Mucosa of rectum (tissue), 2 donors: ENCODE results near the gene CORO2B.
"Not testable (repeated sequence)": the region's sequence is repeated elsewhere in the genome, so short reads cannot be mapped to it uniquely, and the experiment has no call there.

Source experiments
- H3K27ac ChIP-seq, 2 donors: one replicate each; pipeline ENCODE4 v1.7.0; 2013; ENCODE audit warnings: inconsistent platforms in 2 of 2, low read depth in 2 of 2, low read length in 2 of 2
- H3K27me3 ChIP-seq, 2 donors: one replicate each; pipeline ENCODE4 v1.7.0; 2013; ENCODE audit warnings: low read length in 2 of 2; ENCODE audit not compliant: control insufficient read depth in 2 of 2, insufficient read depth in 2 of 2
- H3K36me3 ChIP-seq, 2 donors: one replicate each; pipeline ENCODE4 v1.7.0; 2013; ENCODE audit warnings: low read length in 2 of 2; ENCODE audit not compliant: control insufficient read depth in 2 of 2, insufficient read depth in 2 of 2
- H3K4me1 ChIP-seq, 2 donors: one replicate each; pipeline ENCODE4 v1.7.0; 2013; ENCODE audit warnings: low read length in 2 of 2, mild to moderate bottlenecking in 1 of 2; ENCODE audit not compliant: control insufficient read depth in 2 of 2, insufficient read depth in 2 of 2
- H3K4me3 ChIP-seq, 2 donors: one replicate each; pipeline ENCODE4 v1.7.0; 2013; ENCODE audit warnings: low read length in 2 of 2
- H3K9ac ChIP-seq, 2 donors: one replicate each; pipeline ENCODE4 v1.7.0; 2013; ENCODE audit warnings: low read length in 2 of 2, low read depth in 1 of 2, mild to moderate bottlenecking in 1 of 2
- H3K9me3 ChIP-seq, 2 donors: one replicate each; pipeline ENCODE4 v1.7.0; 2013; ENCODE audit warnings: low read length in 2 of 2; ENCODE audit not compliant: control insufficient read depth in 2 of 2
- donor health status: healthy.
- donor health status: Normal muscosa, but diverticular disease.

The CORO2B gene

DNA sequence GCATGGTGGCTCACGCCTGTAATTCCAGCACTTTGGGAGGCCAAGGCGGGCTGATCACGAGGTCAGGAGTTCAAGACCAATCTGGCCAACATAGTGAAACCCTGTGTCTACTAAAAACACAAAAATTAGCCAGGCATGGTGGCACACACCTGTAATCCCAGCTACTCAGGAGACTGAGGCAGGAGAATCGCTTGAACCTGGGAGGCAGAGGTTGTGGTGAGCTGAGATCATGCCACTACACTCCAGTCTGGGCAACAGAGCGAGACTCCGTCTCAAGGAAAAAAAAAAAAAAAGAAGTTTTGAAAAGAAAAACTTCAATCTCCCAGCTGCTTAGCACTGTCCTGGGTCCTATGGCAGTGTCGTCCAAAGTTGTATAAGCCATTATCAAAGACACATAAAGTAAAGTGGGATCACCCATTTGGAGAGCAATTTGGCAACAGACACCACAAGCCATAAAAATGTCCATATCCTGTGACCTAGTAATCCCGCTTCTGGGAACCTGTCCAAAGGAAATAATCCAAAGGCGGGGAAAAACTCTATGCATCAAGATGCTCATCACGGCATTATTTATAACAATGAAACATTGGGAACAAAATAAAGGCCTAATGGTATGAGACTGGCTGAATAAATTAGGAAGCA lies 26.2 kb downstream of the CORO2B start:
- not testable (repeated sequence) for H3K9ac ChIP-seq, H3K36me3 ChIP-seq, H3K4me3 ChIP-seq, H3K4me1 ChIP-seq, H3K9me3 ChIP-seq, H3K27ac ChIP-seq, H3K27me3 ChIP-seq

DNA sequence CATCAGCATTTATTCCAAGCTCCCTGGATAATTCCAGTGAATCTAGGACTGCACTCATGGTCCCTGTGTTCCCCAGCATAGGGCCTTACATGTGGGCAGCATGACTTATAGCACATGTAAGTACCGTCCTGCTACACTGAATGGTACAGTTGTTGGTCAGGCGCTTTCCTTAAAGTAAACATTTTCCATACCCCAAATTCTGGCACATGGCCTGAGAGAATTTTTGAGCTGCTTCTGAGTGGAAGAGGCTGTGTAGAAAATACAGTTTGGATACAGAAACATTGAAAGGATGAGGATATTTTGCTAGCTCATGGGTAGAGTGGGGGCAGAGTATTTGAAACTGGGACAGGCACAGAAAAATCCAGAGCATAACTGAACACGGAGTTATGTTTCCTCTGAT lies 27.6 kb downstream of the CORO2B start:
- no peak overlapping the region for H3K27ac ChIP-seq
- H3K4me1 ChIP-seq: no peaks in the 10 kb centered on the region
- H3K9me3 ChIP-seq: no peaks in the 10 kb centered on the region

DNA sequence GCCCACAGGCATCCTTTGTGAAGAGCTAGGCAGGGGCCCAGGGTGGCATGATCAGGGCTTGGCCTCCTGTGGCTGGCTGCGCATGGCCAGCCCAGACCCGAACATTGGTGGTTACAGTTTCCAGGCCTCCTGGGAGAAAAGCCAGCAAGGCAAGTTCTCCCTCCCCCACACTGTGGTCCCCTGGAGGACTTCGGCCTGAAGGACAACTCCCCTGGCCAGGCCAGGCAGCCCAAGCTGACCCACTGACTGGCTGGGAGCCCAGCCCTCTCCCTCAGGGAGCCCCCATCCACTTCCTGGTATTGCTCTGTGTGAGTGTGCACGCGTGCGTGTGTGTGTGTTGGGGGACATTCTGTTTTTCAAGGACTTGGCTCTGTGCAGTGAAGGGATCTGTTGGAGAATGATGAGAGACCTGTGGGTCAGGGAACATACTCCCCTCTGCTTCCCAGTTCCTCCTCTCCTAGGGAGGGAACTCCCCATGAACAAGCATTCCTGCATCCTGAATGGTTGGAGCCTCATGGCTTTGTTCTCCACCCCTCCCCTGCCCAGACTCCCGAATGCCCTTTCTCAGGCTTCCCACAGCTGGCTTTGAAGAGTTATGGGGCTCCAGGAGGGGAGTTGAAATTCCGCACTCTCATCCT lies 29.5 kb downstream of the CORO2B start:
- no peaks in the 10 kb centered on the region for H3K27me3 ChIP-seq
- no peak overlapping the region for H3K9ac ChIP-seq
- no peaks in the 10 kb centered on the region for H3K36me3 ChIP-seq
- no peaks in the 10 kb centered on the region for H3K4me1 ChIP-seq
- no peak overlapping the region for H3K4me3 ChIP-seq
- H3K9me3 ChIP-seq: no peaks in the 10 kb centered on the region
- H3K27ac ChIP-seq: peak overlapping the region in 1 of 2 donors; percentile 32

More for the DNA sequence above, 27.6 kb downstream of the CORO2B start:
- H3K4me3 ChIP-seq: no peak overlapping the region
- no peak overlapping the region for H3K9ac ChIP-seq
- no peaks in the 10 kb centered on the region for H3K36me3 ChIP-seq
- H3K27me3 ChIP-seq: no peaks in the 10 kb centered on the region

DNA sequence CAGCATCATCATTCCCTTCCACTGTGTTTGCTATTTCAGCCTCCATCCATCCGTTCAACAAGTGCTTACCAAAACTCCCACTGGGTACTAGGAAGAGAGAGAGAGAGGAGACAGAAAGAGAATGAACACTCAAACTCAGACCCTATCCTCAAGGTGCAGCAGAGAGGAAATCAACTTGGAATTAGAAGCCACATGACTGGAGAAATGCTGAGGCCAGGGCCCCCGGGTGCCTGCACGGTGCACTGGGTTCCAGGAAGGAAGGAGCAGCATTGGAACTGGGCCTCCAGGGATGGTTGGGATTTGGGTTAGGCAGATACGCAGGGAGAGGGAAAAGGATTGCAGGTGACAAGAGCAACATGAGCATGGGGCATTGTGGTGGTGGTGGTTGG lies 30.0 kb downstream of the CORO2B start:
- no peaks in the 10 kb centered on the region for H3K27me3 ChIP-seq

GRCh38 chr15:68609629-68610028 lies 30.8 kb downstream of the CORO2B start:
- Histone ChIP-seq H3K27me3 (no peaks in the 10 kb centered on the region), H3K9ac (no peak overlapping the region), H3K27ac (peak overlapping the region in 1 of 2 donors; percentile 4), H3K4me3 (no peak overlapping the region), H3K36me3 (no peaks in the 10 kb centered on the region), H3K9me3 (no peaks in the 10 kb centered on the region), H3K4me1 (no peaks in the 10 kb centered on the region)

More for the DNA sequence above, 30.0 kb downstream of the CORO2B start:
- no peaks in the 10 kb centered on the region for H3K4me1 ChIP-seq
- no peaks in the 10 kb centered on the region for H3K36me3 ChIP-seq
- H3K9ac ChIP-seq: no peak overlapping the region
- H3K4me3 ChIP-seq: no peak overlapping the region
- no peaks in the 10 kb centered on the region for H3K9me3 ChIP-seq
- peak overlapping the region in 1 of 2 donors; percentile 32 for H3K27ac ChIP-seq

DNA sequence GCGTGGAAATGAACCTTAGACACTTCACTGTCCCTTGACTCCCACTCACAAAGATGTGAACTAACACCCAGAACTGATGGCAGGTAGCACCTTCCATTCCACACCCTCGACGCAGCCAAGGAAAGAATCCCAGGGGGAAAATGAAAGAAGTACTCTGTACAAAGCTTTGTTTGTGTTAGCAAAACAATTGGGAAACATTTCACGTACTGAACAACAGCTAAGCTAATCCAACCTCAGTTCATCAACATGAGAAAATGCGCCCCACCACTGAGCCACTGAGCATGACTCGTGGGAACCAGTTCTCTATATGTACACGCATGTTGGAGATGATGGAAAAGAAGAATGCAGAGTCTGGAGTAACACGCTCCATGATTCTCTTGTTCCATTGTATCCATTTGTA lies 32.0 kb downstream of the CORO2B start:
- H3K4me1 ChIP-seq: no peaks in the 10 kb centered on the region
- H3K9ac ChIP-seq: no peak overlapping the region
- H3K4me3 ChIP-seq: no peak overlapping the region
- H3K9me3 ChIP-seq: peaks cover 0 to 2% of the 10 kb centered on the region in 2 donors
- H3K36me3 ChIP-seq: no peaks in the 10 kb centered on the region
- no peak overlapping the region for H3K27ac ChIP-seq
- H3K27me3 ChIP-seq: peaks cover 0 to 2% of the 10 kb centered on the region in 2 donors

DNA sequence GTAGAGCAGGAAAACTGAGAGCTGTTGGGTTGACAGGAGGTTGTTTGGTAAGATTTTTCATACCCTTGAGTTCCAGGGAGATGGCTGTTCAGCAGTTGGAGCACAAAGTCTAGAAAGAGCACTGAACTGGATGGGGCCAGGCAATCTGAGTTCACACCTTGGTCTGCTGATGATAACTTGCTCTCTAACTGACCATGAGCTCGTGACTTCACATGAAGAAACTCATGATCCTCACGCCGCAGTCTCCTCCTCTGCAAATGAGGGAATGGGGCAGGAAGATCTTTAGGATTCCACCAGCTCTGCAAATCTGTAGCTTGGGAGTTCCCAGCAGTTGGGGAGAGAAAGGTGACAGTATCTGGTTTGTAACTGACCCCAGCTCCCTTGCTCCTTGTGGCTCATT lies 33.7 kb downstream of the CORO2B start:
- H3K27me3 ChIP-seq: peaks cover 0 to 3% of the 10 kb centered on the region in 2 donors
- peaks cover 0 to 2% of the 10 kb centered on the region in 2 donors for H3K9me3 ChIP-seq
- no peak overlapping the region for H3K4me3 ChIP-seq
- H3K27ac ChIP-seq: no peak overlapping the region
- H3K4me1 ChIP-seq: no peaks in the 10 kb centered on the region
- no peak overlapping the region for H3K9ac ChIP-seq
- H3K36me3 ChIP-seq: no peaks in the 10 kb centered on the region

DNA sequence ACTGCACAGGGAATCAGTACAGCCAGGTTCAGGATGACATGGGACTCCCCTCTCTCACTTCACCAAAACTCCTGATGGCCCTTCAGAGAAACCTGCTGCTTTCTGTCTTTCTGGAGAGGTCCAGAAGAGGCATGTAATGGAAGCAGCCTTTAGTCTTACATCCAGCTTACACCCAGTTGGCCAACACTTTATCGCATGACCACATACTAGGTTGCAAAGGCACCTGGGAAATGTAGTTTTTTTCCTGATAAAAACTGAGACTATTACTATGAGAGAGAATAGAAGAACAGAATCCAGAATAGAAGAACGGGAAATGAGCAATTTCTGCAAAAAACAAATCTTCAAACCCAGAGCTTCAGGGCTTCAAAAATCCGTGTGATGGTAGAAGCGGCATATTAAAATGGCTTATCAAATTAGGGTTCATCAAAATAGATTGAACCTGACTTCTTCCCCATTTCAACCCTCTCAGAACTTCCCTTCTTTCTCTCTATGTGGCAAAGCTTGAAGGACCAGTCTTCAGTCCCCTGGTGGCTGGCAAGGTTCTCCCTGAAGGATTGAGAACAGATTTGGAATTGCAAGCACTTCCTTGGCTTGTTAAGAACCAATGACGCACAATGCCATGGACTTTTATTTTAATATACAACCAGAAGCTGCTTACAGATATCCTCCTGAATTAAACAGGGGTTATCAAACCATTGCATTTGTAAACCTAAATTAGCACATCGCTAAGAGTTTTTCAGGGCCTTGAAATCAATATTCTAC lies 34.4 kb downstream of the CORO2B start:
- Histone ChIP-seq H3K27me3 (peaks cover 0 to 3% of the 10 kb centered on the region in 2 donors), H3K27ac (no peak overlapping the region), H3K4me3 (no peak overlapping the region), H3K4me1 (no peaks in the 10 kb centered on the region), H3K9ac (no peak overlapping the region), H3K36me3 (no peaks in the 10 kb centered on the region), H3K9me3 (peaks cover 0 to 2% of the 10 kb centered on the region in 2 donors)

DNA sequence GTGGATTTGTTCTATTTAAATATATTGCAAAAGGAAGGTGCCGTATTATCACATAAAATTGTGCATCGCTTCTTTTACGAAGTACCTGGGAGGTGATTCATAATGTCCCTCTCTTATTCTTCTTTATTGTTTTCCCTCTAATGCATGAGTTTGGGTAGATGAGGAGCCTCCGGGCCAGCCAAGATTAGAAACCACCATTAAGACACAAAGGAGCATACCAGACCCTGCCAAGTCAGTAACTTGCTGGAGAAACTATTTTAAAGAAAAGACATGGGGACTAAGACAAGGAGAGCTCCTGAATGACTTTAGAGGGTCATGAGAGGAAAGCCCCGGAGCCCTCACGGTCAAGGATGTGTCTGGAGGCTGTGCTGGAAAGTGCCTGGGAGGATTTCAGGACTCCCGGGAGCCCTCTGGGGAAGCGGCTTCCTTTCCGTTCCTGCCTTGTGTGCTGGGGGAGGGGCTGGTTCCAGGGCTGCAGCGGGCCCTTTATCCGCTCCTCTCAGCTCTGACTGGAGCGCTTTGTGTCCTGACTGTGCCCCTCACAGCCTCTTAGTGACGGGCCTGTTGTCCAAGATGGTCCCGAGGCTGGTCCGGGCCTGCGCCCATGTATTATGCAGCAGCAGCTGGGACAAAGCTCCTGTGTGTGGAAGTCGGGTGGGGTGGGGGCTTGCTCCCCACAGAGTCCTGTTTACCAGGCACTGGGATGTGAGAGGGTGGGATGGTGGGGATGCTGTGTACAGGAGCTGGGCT lies 35.7 kb downstream of the CORO2B start:
- Histone ChIP-seq H3K9ac (no peak overlapping the region), H3K4me1 (peaks cover 0 to 1% of the 10 kb centered on the region in 2 donors)

More for the DNA sequence above, 35.7 kb downstream of the CORO2B start:
- H3K27me3 ChIP-seq: peaks cover 0 to 3% of the 10 kb centered on the region in 2 donors
- H3K27ac ChIP-seq: no peak overlapping the region
- H3K9me3 ChIP-seq: peaks cover 0 to 2% of the 10 kb centered on the region in 2 donors
- no peaks in the 10 kb centered on the region for H3K36me3 ChIP-seq
- no peak overlapping the region for H3K4me3 ChIP-seq
